ENCODE measurements around the gene ERMN. TPM values are rescaled to one million over a fixed set of nuclear protein-coding genes. Genes with fewer than 3 reads are reported as not detected.
"Not testable (repeated sequence)": the region's sequence is repeated elsewhere in the genome, so short reads cannot be mapped to it uniquely, and the experiment has no call there.

The ERMN gene, protein sequence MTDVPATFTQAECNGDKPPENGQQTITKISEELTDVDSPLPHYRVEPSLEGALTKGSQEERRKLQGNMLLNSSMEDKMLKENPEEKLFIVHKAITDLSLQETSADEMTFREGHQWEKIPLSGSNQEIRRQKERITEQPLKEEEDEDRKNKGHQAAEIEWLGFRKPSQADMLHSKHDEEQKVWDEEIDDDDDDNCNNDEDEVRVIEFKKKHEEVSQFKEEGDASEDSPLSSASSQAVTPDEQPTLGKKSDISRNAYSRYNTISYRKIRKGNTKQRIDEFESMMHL
- 25.1 TPM for total RNA-seq

- peaks cover 12% of the 10 kb centered on the region for H3K4me1 ChIP-seq (ENCODE audit: insufficient read depth, low read length)
- H3K4me3 ChIP-seq (ENCODE audit: low read length), result no peak within 1 kb of the TSS
These were observed at the start of gene ERMN for GRCh38 chr2:157325786-157326185. Gene ERMN (minus strand): TSS chr2:157325824. CDS start chr2:157325642, 182 bp downstream.

DNA sequence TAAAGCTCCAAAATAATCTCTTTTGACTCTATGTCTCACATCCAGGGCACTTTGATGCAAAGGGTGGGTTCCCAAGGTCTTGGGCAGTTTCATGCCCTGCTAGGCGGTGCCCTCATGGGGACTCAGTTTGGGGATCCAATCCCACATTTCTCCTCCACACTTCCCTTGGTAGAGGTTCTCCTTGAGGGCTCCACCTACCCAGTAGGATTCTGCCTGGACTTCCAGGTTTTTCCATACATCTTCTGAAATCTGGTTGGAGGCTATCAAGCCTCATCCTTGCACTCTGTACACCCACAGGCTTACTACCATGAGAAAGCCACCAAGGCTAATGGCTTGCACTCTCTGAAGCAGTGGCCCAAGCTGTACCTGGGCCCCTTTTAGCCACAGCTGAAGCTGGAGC, 49.8 kb upstream of the ERMN start:
- no peaks in the 10 kb centered on the region for H3K27me3 ChIP-seq (ENCODE audit: insufficient read depth, low read length)
- peaks cover 20% of the 10 kb centered on the region for H3K9me3 ChIP-seq (ENCODE audit: low read depth, low read length)
- H3K4me1 ChIP-seq (ENCODE audit: insufficient read depth, low read length), result no peaks in the 10 kb centered on the region
- H3K4me3 ChIP-seq (ENCODE audit: low read length), result no peak overlapping the region

More at GRCh38 chr2:157325786-157326185, at the start of gene ERMN:
- H3K27me3 ChIP-seq (ENCODE audit: insufficient read depth, low read length), result no peaks in the 10 kb centered on the region
- H3K9me3 ChIP-seq (ENCODE audit: low read depth, low read length), result no peaks in the 10 kb centered on the region

DNA sequence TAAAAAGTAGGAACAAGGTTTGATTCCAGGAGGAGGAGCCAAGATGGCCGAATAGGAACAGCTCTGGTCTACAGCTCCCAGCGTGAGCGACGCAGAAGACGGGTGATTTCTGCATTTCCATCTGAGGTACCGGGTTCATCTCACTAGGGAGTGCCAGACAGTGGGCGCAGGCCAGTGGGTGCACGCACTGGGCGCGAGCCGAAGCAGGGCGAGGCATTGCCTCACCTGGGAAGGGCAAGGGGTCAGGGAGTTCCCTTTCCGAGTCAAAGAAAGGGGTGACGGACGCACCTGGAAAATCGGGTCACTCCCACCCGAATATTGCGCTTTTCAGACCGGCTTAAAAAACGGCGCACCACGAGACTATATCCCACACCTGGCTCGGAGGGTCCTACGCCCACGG, 42.9 kb upstream of the ERMN start:
- H3K4me3 ChIP-seq (ENCODE audit: low read length); H3K27me3 ChIP-seq (ENCODE audit: insufficient read depth, low read length); H3K4me1 ChIP-seq (ENCODE audit: insufficient read depth, low read length); H3K9me3 ChIP-seq (ENCODE audit: low read depth, low read length): not testable (repeated sequence)

- peaks cover 4% of the 10 kb centered on the region for H3K4me1 ChIP-seq (ENCODE audit: insufficient read depth, low read length)
These were observed 42.1 kb upstream of the ERMN start for GRCh38 chr2:157367704-157368103.

DNA sequence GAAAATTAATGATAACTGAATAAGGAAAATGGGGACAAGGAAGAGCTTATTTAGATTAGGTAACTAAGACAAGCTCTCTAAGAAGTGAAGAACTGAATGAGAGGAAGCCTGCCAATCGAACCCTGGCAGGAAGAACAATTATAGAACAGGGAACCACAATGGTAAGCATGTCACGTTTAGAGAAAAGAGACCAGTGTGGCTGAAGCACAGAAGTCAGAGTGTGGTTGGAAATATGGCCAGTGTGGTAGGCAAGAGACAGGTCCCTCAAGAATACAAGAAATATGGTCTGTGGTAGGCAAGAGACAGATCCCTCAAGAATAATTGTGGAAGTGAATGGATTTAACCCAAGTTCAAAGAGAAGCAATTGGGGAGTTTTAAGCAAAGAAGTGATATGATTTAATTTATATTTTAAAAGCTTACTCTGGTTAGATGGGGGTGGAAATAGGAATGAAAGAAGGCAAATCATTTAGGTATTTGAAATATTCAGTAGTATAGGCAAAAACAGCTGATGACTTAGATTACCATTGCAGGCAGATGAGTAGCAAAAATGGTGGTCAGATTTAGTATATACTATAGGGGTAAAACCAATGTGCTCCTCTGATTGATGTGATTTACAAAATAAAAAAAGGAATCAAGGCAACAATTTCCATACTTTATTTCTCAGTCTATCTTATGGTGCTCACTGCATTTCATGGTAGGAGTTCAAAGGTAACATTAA, 38.8 kb upstream of the ERMN start:
- Histone ChIP-seq H3K27me3 (ENCODE audit: insufficient read depth, low read length) (no peaks in the 10 kb centered on the region), H3K9me3 (ENCODE audit: low read depth, low read length) (peaks cover 11% of the 10 kb centered on the region), H3K4me1 (ENCODE audit: insufficient read depth, low read length) (peaks cover 4% of the 10 kb centered on the region), H3K4me3 (ENCODE audit: low read length) (no peak overlapping the region)

More at GRCh38 chr2:157367704-157368103, 42.1 kb upstream of the ERMN start:
- Histone ChIP-seq H3K9me3 (ENCODE audit: low read depth, low read length) (no peaks in the 10 kb centered on the region), H3K27me3 (ENCODE audit: insufficient read depth, low read length) (no peaks in the 10 kb centered on the region), H3K4me3 (ENCODE audit: low read length) (no peak overlapping the region)

GRCh38 chr2:157363612-157364101, 38.0 kb upstream of the ERMN start:
- no peaks in the 10 kb centered on the region for H3K27me3 ChIP-seq (ENCODE audit: insufficient read depth, low read length)
- no peak overlapping the region for H3K4me3 ChIP-seq (ENCODE audit: low read length)
- H3K4me1 ChIP-seq (ENCODE audit: insufficient read depth, low read length), result peaks cover 4% of the 10 kb centered on the region
- peaks cover 11% of the 10 kb centered on the region for H3K9me3 ChIP-seq (ENCODE audit: low read depth, low read length)

DNA sequence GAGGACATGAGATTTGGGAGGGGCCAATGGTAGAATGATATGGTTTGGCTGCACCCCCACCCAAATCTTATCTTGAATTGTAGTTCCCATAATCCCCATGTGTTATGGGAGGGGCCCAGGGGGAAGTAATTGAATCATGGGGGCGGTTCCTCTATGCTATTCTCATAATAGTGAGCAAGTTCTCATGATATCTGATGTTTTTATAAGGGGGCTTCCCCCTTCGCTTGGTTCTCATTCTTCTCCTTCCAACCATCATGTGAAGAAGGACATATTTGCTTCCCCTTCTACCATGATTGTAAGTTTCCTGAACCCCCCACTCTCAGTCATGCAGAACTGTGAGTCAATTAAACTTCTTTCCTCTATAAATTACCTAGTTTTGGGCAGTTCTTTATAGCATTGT, 37.0 kb upstream of the ERMN start:
- peaks cover 11% of the 10 kb centered on the region for H3K9me3 ChIP-seq (ENCODE audit: low read depth, low read length)
- peaks cover 4% of the 10 kb centered on the region for H3K4me1 ChIP-seq (ENCODE audit: insufficient read depth, low read length)
- H3K27me3 ChIP-seq (ENCODE audit: insufficient read depth, low read length), result no peaks in the 10 kb centered on the region
- H3K4me3 ChIP-seq (ENCODE audit: low read length), result no peak overlapping the region

DNA sequence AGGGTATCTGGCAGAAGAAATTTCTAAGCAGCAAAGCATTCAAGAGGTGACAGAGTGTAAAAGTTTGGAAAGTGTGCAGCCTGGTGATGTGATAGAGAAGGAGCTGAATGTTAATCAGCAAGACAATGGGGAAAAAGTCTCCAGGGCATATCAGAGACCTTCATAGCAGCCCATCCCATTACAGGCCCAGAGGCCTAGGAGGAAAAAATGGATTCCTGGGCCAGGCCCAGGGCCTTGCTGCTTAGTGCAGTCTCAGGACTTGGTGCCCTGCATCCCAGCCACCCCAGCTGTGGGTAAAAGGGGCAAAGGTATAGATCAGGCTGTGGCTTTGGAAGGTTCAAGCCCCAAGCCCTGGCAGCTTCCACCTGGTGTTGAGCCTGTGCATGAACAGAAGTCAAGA, 35.9 kb upstream of the ERMN start:
- peaks cover 4% of the 10 kb centered on the region for H3K4me1 ChIP-seq (ENCODE audit: insufficient read depth, low read length)
- no peak overlapping the region for H3K4me3 ChIP-seq (ENCODE audit: low read length)
- H3K27me3 ChIP-seq (ENCODE audit: insufficient read depth, low read length), result no peaks in the 10 kb centered on the region
- peaks cover 11% of the 10 kb centered on the region for H3K9me3 ChIP-seq (ENCODE audit: low read depth, low read length)

- H3K27me3 ChIP-seq (ENCODE audit: insufficient read depth, low read length), result no peaks in the 10 kb centered on the region
- peaks cover 11% of the 10 kb centered on the region for H3K9me3 ChIP-seq (ENCODE audit: low read depth, low read length)
- no peak overlapping the region for H3K4me3 ChIP-seq (ENCODE audit: low read length)
- peaks cover 4% of the 10 kb centered on the region for H3K4me1 ChIP-seq (ENCODE audit: insufficient read depth, low read length)
These were observed 34.0 kb upstream of the ERMN start for GRCh38 chr2:157359628-157360027.

GRCh38 chr2:157355618-157356017, 30.0 kb upstream of the ERMN start:
- Histone ChIP-seq H3K4me1 (ENCODE audit: insufficient read depth, low read length) (no peaks in the 10 kb centered on the region), H3K9me3 (ENCODE audit: low read depth, low read length) (no peaks in the 10 kb centered on the region), H3K4me3 (ENCODE audit: low read length) (no peak overlapping the region), H3K27me3 (ENCODE audit: insufficient read depth, low read length) (no peaks in the 10 kb centered on the region)

DNA sequence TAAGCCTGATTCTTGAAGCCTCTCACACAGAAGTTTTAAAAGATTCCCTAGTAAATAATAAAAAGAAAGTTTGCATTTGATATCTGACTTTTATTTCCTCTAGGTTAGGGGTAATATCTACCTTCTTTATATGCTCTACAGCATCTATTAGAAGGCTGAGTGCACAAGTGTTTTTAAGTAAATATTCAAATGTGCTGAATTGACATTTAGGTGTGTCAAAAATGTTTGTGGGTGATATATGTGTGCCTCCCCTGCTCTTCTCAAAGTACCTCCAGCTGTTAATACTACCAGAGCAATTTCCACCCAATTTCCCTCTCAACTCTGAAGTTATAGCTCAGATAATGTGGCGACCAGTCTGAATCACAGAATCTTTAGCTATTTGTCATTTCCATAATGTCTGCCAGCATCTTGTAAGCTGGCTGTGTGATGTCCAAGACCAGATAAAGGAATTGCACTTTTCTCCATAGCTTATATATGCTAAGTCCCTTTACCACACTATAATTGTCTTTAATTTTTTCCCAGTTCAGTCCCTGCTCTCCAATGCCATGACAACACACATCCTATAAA, 24.4 kb upstream of the ERMN start:
- Histone ChIP-seq H3K4me3 (ENCODE audit: low read length) (no peak overlapping the region), H3K27me3 (ENCODE audit: insufficient read depth, low read length) (no peaks in the 10 kb centered on the region), H3K9me3 (ENCODE audit: low read depth, low read length) (no peaks in the 10 kb centered on the region)

DNA sequence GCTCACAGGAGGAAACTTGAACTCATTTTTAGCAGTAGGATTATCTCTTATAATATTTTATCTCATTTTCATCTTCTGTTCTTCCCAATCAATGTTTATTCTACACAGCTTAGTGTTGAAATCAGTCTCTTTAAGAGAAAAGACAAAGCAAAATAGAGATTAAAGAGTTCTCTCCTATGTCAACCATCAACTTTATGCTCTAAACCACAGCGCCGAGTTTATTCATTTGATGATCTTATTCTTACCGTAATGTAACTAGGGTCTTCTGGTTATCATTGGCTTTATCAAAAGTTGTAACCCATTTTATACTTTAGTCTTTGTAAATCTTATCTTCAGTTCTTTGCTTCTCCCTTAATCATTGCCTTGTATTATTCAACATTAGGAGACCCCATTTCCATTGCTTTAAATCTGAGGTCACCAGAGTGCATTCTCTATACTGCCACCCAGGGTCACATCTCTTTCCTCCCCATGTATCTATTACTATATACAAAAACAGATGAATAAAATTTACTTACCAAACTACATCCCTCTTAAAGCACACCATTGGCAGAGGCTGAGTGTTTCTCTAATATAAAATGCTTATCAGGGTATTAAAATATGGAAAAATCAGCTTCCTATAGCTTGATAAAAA, 22.8 kb upstream of the ERMN start:
- Histone ChIP-seq H3K9me3 (ENCODE audit: low read depth, low read length) (peaks cover 7% of the 10 kb centered on the region), H3K4me3 (ENCODE audit: low read length) (no peak overlapping the region), H3K27me3 (ENCODE audit: insufficient read depth, low read length) (no peaks in the 10 kb centered on the region), H3K4me1 (ENCODE audit: insufficient read depth, low read length) (no peaks in the 10 kb centered on the region)

More for the DNA sequence above, 24.4 kb upstream of the ERMN start:
- H3K4me1 ChIP-seq (ENCODE audit: insufficient read depth, low read length), result no peaks in the 10 kb centered on the region

DNA sequence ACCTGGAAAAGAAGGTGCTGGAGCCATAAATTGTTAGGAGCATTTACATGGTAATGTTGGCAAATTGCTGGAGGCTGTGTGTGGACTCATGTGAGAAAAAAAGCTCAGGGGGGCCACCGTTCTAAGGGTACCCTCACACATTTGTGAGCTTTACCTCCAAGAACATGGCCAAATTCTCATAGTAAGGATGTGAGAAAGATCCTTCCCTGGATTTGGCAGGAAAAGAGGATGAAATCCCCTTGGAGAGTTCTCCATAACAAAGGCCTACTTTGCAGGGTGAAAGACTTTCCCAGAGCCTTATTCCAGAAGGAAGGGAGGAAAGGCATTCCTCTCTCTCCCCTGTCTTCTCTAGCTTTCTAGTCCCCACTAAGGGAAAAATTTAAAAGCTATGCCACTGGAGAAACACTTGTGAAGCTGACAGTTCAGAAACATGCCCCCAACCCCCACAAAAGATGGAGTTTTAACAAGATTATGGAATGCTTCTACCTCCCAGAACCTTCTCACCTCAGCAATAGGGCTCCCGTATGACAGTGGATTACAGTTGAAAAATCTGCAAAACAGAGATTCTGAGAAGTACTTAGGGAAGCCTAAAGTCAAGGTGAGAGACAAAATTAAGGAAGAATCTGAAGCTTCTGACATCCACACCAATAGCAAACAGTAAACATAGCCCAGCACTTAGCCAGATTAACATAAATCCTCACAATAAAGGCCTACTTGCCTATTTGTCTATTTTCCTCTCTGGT, 20.2 kb upstream of the ERMN start:
- Histone ChIP-seq H3K4me3 (ENCODE audit: low read length) (no peak overlapping the region), H3K4me1 (ENCODE audit: insufficient read depth, low read length) (no peaks in the 10 kb centered on the region), H3K27me3 (ENCODE audit: insufficient read depth, low read length) (no peaks in the 10 kb centered on the region), H3K9me3 (ENCODE audit: low read depth, low read length) (peaks cover 7% of the 10 kb centered on the region)

GRCh38 chr2:157341381-157341780, 15.8 kb upstream of the ERMN start:
- not testable (repeated sequence) for H3K9me3 ChIP-seq (ENCODE audit: low read depth, low read length); H3K4me3 ChIP-seq (ENCODE audit: low read length); H3K4me1 ChIP-seq (ENCODE audit: insufficient read depth, low read length); H3K27me3 ChIP-seq (ENCODE audit: insufficient read depth, low read length)

Measured in mononuclear cell (primary cell).